ENCODE data around the gene EXOSC10. TPM values are rescaled to one million over a fixed set of nuclear protein-coding genes. Genes with fewer than 3 reads are reported as not detected.
"Not testable (repeated sequence)": the region's sequence is repeated elsewhere in the genome, so short reads cannot be mapped to it uniquely, and the experiment has no call there.

EXOSC10 gene
- total RNA-seq, 1 experiment from 2014 or later = 50.8 TPM

DNA sequence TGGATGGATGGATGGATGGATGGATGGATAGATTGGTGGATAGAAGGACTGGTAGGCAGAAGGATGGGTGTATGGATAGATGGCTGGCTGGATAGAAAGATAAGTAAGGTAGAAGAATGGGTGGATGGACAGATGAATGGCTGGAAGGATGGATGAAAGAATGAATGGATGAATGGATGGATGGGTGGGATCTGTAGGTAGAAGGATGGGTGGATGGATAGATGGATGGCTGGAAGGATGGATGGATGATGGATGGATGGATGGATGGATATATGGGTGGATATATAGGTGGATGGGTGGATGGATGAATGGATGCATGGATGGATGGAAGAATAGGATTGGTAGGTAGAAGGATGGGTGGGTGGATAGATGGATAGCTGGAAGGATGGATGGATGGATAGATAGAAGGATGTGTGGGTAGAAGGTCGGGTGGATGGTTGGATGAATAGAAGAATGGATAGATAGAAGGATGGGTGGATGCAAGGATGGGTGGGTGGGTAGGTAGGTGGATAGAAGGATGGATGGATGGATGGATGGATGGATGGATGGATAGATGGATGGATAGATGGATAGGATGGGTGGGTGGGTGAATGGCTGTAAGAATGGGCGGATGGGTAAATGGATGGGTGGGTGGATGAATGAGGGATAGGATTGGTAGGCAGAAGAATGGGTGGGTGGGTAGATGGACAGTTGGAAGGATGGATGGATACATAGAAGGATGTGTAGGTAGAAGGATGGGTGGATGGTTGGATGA lies 60.1 kb downstream of the EXOSC10 start:
- CTCF ChIA-PET = interaction anchor here (0.7 kb wide), 2 partner anchors 106 to 528 kb away, joined by 3 to 4 read pairs; no protein-coding TSS in a partner anchor
- Mint-ChIP-seq H3K9me3 (ENCODE audit: low read depth, unreplicated experiment) (no peaks in the 10 kb centered on the region), H3K4me3 (ENCODE audit: low read depth, unreplicated experiment) (no peak overlapping the region), H3K36me3 (ENCODE audit: insufficient read depth, unreplicated experiment) (no peaks in the 10 kb centered on the region), H3K4me1 (ENCODE audit: low read depth, unreplicated experiment) (no peaks in the 10 kb centered on the region), H3K27ac (ENCODE audit: unreplicated experiment) (no peak overlapping the region), H3K27me3 (ENCODE audit: unreplicated experiment) (no peaks in the 10 kb centered on the region)
- intact Hi-C loops (cut with micrococcal nuclease; ENCODE audit: unreplicated experiment) = no loop called here
- DNase-seq = no peak
- TF ChIP-seq, protein P1, sequence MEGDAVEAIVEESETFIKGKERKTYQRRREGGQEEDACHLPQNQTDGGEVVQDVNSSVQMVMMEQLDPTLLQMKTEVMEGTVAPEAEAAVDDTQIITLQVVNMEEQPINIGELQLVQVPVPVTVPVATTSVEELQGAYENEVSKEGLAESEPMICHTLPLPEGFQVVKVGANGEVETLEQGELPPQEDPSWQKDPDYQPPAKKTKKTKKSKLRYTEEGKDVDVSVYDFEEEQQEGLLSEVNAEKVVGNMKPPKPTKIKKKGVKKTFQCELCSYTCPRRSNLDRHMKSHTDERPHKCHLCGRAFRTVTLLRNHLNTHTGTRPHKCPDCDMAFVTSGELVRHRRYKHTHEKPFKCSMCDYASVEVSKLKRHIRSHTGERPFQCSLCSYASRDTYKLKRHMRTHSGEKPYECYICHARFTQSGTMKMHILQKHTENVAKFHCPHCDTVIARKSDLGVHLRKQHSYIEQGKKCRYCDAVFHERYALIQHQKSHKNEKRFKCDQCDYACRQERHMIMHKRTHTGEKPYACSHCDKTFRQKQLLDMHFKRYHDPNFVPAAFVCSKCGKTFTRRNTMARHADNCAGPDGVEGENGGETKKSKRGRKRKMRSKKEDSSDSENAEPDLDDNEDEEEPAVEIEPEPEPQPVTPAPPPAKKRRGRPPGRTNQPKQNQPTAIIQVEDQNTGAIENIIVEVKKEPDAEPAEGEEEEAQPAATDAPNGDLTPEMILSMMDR (IDR thresholded peaks at IDR 0.05; ENCODE audit: unreplicated experiment) = no peak
- BruUV-seq (replicated peaks) = no TSS peak

DNA sequence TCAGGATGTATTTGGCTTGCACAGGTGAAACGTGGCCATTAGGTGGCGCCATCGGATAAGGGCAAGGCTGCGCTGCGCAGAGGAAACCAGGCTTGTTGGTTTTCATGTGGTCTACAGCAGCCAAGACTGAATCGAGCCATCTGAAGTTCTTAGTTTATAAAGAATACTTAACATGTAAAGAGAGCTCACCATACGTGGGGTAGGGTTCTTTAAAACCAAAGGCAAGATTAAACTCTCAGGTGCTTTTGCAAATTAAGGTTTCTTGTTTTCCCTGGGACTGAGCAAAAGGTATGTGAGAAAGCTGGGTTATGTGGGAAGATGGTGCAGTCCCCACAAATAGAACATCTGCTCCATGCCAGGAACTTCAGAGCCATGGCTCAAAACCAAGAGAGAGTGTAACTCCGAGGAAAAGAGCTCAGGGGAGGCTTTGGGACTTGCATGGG lies 61.9 kb downstream of the EXOSC10 start:
- BruUV-seq (replicated peaks) = no TSS peak
- no peaks in the 10 kb centered on the region for H3K4me1 Mint-ChIP-seq (ENCODE audit: low read depth, unreplicated experiment)
- H3K4me3 Mint-ChIP-seq (ENCODE audit: low read depth, unreplicated experiment) = no peak overlapping the region

GRCh38 chr1:11037019-11037739 lies 62.5 kb downstream of the EXOSC10 start:
- DNase-seq; H3K36me3 Mint-ChIP-seq (ENCODE audit: insufficient read depth, unreplicated experiment); H3K4me3 Mint-ChIP-seq (ENCODE audit: low read depth, unreplicated experiment); H3K9me3 Mint-ChIP-seq (ENCODE audit: low read depth, unreplicated experiment); BruUV-seq (replicated peaks); H3K27ac Mint-ChIP-seq (ENCODE audit: unreplicated experiment); H3K27me3 Mint-ChIP-seq (ENCODE audit: unreplicated experiment); H3K4me1 Mint-ChIP-seq (ENCODE audit: low read depth, unreplicated experiment): not testable (repeated sequence)
- intact Hi-C loops (cut with micrococcal nuclease; ENCODE audit: unreplicated experiment) = loop anchor here (2.0 kb wide), 1 partner anchor 606 kb away; no protein-coding TSS in a partner anchor
- CTCF ChIA-PET = interaction anchor here (0.5 to 1.6 kb wide), 9 partner anchors 21 to 609 kb away, joined by 3 to 9 read pairs (median 4); partner anchors contain the start of genes EXOSC10 and SRM

More for the DNA sequence above, 61.9 kb downstream of the EXOSC10 start:
- intact Hi-C loops (cut with micrococcal nuclease; ENCODE audit: unreplicated experiment) = loop anchor here (2.0 kb wide), 1 partner anchor 605 kb away; no protein-coding TSS in a partner anchor
- TF ChIP-seq, protein P1 (IDR thresholded peaks at IDR 0.05; ENCODE audit: unreplicated experiment) = peak; percentile 76
- CTCF ChIA-PET = interaction anchor here (0.5 to 1.6 kb wide), 9 partner anchors 20 to 608 kb away, joined by 3 to 9 read pairs (median 4); partner anchors contain the start of genes EXOSC10 and SRM
- Mint-ChIP-seq H3K27ac (ENCODE audit: unreplicated experiment) (no peak overlapping the region), H3K27me3 (ENCODE audit: unreplicated experiment) (no peaks in the 10 kb centered on the region), H3K36me3 (ENCODE audit: insufficient read depth, unreplicated experiment) (no peaks in the 10 kb centered on the region), H3K9me3 (ENCODE audit: low read depth, unreplicated experiment) (no peaks in the 10 kb centered on the region)
- DNase-seq = peak; percentile 76

DNA sequence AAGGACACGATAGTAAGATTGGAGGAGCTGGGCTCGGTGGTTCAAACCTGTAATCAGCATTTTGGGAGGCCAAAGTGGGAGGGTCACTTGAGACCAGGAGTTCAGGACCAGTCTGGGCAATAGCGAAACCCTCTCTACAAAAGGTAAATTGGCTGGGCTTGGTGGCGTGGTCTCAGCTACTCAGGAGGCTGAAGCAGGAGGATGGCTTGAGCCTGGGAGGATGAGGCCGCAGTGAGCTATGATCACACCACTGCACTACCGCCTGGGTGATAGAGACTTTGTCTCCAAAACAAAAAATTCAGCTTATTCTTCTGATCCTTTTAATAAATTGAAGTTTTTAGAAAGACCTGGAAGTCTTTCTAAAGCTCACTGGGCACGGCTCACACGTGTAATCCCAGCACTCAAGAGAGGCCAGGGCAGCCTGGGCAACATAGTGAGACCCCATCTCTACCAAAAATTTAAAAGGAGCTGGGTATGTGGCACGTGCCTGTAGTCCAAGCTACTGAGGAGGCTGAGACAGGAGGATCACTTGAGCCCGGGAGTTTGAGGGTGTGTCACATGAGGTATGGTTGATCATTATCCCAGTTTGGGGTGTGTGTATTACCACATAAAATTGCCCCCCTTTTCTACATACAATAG lies 67.9 kb downstream of the EXOSC10 start:
- H3K4me3 Mint-ChIP-seq (ENCODE audit: low read depth, unreplicated experiment) = no peak overlapping the region
- DNase-seq = no peak
- no peaks in the 10 kb centered on the region for H3K27me3 Mint-ChIP-seq (ENCODE audit: unreplicated experiment)
- peaks cover 12% of the 10 kb centered on the region for H3K36me3 Mint-ChIP-seq (ENCODE audit: insufficient read depth, unreplicated experiment)
- BruUV-seq (replicated peaks) = no TSS peak
- intact Hi-C loops (cut with micrococcal nuclease; ENCODE audit: unreplicated experiment) = no loop called here
- no peaks in the 10 kb centered on the region for H3K4me1 Mint-ChIP-seq (ENCODE audit: low read depth, unreplicated experiment)
- CTCF ChIA-PET = interaction anchor here (0.7 kb wide), 1 partner anchor 631 kb away, joined by 4 read pairs; no protein-coding TSS in a partner anchor
- TF ChIP-seq, protein P1 (IDR thresholded peaks at IDR 0.05; ENCODE audit: unreplicated experiment) = no peak
- H3K9me3 Mint-ChIP-seq (ENCODE audit: low read depth, unreplicated experiment) = no peaks in the 10 kb centered on the region
- no peak overlapping the region for H3K27ac Mint-ChIP-seq (ENCODE audit: unreplicated experiment)
